Stimulated activated CD8-positive, alpha-beta memory T cell treated with anti-CD3 and anti-CD28 coated beads, Interleukin-7, amount 100 ng/mL, for 1 hour (primary cell): ENCODE measurements around the gene XRCC5.

ENCODE experiments used
- DNase-seq, 2 donors: peaks; one replicate each; pipeline ENCODE4 v3.0.0-alpha.2; 2020; ENCODE audit warnings: low read depth in 2 of 2

Gene XRCC5

DNA sequence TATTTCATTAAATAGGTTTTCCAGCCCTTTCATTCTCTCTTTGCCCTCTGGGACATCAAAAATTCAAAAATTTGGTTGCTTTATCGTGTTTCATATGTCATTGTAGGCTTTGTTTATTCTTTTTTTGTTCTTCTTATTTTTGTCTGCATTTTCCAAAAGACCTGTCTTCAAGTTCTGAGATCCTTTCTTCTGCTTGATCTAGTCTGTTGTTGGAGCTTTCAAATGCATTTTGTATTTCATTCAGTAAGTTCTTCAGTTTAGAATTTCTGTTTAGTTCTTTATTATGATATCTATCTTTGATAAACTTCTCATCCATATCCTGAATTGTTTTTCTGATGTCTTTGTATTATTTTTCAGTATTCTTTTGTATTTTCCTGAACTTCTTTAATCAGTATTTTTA is 123.6 kb downstream of the XRCC5 start:
- no peak for DNase-seq

DNA sequence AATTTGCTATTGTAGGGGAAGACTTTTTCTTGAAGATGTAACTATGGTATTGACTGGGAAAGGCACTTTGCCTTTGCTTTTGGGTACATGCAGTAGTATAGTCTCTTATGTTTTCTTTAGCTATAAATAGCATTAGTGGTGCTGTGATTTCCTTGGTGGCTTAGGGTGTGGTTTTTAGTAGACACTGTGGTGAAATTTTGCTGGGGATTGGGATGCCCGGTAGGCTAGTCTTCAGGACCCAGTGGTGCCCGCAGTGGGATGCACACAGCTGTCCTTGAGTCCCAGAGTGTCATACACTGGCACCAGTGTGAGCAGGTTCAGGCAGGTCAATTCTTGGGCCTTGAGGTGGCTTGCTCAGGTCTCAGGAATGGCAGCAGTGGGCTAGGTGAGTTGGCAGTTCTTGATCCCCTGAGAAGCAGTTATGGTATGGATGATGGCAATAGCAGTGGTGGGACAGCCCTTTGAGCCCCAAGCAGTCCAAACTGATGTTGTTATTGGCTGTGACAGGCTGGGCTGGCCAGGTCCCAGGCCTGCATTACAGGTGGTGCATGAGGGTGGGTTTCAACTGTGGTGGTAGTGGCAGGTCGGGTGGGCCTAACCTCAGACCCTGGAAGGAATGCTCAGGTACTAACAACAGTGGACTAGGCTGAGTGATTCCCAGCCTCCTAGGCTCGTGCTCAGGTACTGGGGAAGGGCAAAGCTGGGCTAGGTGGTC is 124.3 kb downstream of the XRCC5 start:
- DNase-seq: no peak

DNA sequence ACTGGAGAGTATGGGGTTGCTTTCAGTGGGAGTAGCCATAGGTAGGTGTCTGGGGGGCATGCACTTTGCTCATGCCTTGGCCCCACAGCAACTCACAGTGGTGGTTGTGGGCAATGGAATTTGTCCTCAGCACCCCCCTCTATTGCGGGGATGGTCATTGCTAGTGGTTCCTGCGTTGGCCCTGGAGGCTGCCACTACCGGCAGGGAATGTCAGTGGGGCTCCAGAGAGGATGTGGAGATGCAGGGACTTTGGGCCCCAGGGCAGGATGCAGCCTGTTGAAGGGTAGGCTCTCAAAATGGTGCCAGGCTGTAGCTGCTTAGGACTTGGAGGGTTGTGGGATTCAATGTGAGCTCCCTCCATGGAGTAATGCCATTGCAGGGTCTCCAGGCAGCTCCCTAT is 125.0 kb downstream of the XRCC5 start:
- no peak for DNase-seq

DNA sequence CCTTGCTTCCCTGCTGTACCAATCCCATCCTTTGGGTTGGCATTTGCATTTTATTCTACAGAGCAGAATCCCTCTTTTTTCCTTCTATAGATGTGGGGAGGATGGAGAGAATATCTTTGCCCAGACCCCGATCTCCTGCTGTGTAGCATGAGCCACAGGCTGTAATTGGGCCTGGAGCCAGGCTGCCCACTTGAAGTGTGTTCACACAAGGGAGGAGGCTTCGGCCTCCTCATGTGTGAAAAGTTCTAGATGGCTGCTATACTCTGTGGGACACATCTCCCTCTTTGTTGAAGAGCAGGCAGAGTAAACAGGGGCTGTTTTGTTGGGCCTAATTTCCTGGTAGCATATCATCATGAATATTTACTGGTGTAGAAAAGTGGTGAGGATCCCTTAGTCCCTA is 126.3 kb downstream of the XRCC5 start:
- DNase-seq: no peak

DNA sequence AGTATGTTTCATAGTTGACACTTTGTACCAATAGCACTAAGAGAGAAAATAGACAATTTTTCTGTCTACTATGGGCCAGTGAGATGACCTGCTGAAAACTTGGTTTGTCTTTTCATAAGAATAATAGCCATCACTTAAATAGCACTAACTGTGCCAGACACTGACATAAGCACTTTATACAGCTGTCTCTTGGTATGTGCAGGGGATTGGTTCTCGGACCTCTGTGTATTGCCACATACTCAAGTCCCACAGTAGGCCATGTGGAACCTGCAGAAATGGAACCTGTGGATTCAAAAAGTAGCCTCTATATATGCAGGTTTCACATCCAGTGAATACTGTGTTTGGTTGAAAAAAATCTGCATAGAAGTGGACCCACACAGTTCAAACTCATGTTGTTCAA is 126.7 kb downstream of the XRCC5 start:
- no peak for DNase-seq

DNA sequence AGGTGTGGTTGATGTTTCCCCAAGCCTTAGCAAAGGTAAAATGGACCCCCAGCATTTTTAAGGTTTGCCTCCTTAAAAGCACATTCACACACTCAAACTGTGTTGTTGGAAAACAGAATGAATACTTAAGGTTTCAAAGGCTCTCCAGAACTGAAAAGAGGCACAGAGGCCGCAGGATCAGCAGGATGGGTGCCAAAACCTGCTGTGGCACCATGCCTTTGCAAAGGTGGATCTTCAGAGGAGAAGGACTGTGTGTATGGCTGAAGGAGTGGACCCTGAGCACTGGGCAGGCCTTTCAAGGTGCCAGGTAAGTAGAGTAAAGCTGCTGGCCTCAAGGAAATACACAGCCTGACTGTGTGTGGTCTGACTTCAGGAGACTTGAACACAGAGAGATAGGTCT is 127.3 kb downstream of the XRCC5 start:
- no peak for DNase-seq

DNA sequence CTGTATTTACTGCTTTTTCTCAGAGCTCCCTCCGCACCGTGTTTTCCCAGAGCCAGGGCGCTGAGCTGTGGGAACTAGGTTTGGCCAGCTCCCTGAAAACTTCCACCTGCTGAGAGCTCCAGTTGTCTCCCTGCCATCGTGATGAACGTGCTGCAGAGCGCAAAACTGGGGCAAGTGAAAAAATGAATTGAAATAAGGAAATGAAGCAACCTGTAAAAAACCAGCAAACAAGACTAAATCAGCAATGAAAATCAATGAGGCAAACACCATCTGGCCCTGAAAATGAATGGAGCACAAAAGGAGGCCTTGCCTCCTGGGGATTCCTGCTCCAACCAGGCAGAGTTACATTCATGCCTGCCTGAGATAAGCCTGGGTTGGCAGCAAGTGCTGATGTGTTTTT is 133.2 kb downstream of the XRCC5 start:
- no peak for DNase-seq

DNA sequence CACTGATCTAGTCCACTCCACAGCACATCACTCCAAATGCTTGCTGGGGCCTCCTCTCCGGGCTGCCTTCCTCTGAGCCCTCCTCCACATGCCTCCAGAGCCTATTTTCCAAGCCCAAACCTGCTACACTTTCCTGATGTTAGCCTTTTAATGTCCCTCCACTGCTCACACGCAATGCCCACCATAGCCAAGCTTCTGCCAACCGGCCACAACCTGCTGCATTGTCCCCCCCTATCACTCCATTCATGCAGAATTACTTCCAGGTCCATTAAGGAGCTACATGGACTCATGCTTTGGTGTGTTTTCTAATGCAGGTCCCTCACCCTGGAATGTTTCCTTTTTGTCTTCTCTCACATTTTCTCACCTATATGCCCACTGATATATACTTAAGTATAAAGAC is 133.9 kb downstream of the XRCC5 start:
- DNase-seq: no peak

DNA sequence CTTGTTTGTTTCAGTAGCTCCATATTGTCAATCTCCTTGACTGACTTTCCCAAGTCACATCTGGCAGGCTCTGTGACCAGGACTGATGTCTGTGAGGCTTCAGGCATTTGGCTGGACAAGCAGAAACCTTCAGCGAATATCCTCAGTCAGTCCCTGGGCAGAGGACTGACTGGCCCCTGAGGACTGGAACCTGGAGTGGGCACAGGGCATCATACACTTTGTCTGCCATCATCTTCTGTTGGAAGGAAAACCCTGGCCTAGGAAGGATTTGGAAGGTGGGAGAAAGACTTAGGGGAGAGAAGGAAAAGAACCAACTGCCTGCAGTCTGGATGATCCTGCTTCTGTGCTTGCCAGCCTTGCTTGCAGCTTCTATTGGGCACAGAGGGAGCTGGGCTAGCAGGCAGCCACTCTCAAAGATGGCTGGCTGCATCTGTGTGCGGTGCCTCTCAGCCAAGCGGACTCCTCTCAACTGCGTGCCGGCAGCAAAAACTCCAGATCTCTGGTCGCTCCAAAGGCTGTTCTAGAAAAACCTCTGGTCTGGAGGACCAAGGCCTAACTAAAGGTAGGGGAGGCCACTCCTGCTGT is 136.3 kb downstream of the XRCC5 start:
- no peak for DNase-seq

DNA sequence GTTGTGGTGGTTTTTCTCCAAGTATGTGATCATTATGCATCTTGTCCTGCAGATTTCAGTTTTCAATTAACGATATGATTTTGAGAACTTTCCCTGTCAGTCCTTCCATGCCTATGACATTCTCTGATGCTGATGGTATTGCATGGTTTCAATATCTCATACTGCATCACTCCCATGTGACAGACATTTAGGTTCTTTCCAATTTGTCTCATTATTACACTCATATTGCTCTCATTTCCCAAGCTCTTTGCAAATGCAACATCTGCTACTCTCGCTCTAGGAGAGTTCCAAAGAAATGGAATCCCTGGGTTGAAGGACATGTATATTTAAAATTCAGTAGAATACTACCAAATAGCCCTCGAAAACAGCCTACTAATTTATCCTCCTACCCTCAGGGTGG is 137.6 kb downstream of the XRCC5 start:
- no peak for DNase-seq
